ENCODE measurements around the gene LINS1.

LINS1 gene

GRCh38 chr15:100553468-100553867, 48.5 kb downstream of the LINS1 start:
- DNase-seq = no peak

DNA sequence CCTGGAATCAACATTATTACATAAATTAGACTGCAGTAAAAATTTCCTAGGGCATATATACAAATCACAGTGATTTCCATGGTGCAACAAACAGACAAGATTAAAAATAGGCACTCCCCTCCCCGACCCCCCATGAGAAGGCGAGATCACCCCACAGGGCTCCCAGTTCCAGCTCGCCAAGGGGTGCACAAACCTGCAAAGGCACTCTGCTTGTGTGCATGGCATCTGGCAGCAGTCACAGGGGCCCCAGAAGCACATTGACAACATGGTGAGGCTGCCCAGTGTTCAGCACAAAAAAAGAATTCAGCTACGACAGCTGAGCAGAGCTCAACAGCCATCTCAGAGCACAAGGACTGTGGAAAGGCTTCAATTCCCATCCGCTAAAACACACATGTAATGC, 54.0 kb downstream of the LINS1 start:
- DNase-seq = no peak

GRCh38 chr15:100544946-100545345, 57.0 kb downstream of the LINS1 start:
- DNase-seq = no peak

- DNase-seq = no peak
These were observed 57.6 kb downstream of the LINS1 start for GRCh38 chr15:100544338-100544841.

DNA sequence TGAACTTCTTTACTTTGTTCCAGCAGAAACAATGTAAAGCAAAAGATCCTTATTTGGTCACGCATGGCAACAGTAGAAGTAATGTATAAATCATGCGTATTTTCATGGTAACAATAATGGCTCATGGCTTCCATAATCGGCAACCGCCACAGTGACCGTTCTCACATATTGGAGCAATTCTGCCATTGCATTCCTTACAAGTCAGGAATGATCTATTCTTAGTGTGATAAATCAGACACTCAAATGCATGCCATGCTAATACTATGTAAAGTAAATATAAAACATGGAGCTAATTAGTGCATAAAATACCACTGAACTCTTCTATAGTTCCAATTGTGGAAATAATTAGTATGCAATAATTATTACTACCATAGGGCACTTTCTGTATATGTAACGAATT, 59.7 kb downstream of the LINS1 start:
- no peak for DNase-seq

DNA sequence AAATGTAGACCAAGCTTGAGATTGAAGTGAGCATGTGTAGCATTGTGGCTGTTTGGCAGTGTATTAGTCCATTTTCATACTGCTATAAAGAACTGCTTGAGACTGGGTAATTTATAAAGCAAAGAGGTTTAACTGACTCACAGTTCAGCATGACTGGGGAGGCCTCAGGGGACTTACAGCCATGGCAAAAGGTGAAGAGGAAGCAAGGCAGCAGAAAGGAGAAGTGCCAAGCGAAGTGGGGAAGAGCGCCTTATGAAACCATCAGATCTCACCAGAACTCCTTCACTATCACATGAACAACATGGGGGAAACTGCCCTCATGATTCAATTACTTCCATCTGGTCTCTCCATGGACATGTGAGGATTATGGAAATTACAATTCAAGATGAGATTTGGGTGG, 64.7 kb downstream of the LINS1 start:
- peak; percentile 79 to 88 for DNase-seq

DNA sequence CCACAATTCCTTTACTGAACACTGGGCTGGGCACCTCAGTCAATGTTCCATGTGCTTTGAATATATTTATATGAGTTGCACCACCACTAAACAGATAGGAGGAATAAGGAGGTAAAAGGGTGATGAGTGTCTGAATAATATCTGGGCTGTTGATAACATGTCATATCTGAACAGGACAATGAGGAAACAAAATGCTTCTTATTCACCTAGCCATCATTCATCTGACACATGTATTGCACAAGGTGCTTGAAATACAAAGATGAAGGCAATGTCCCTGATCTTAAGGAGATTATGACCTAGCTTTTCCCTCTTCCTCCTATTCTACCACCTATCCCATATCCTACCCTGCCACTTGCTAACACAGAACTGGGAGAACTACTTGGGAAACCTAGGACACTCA, 65.3 kb downstream of the LINS1 start:
- DNase-seq = no peak

- no peak for DNase-seq
These were observed 68.1 kb downstream of the LINS1 start for GRCh38 chr15:100533886-100534285.

- DNase-seq = no peak
These were observed 70.1 kb downstream of the LINS1 start for GRCh38 chr15:100531823-100532327.

DNA sequence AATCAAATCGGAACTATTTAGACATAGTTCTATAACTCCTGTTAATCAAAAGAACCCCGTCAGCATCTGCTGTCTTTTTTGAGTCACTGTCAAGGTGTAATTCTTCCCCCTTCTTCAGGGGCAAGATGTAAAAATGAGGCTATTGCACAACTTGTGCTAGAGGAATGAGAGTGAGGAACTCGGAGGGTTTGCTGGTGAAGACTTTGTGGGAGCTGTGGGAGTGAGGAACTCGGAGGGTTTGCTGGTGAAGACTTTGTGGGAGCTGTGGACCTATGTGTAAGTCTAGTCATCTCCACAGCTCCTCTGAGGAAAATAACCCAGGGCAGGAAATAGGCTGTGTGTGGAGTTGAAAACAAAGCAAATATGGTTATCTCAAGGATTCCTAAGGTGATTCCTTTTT, 70.8 kb downstream of the LINS1 start:
- DNase-seq = no peak

DNA sequence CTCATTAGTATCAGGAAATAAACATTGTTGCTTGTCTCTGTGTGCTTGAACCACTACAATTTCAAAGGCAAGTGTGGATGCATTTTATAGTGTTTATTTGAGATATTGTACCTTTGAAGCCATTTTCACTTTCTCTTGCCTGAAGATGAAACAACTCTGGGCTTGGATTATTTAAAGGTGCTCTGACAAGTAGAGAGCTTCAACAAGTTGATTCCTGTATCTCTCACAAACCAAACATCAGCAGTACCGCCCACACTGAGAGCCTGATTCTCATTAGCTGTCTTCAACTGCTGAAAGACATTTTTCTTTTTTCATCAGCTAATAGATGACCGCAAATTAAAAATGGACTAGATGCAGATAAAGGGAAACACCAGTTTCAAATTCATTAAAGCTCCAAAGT, 72.4 kb downstream of the LINS1 start:
- DNase-seq = no peak

DNA sequence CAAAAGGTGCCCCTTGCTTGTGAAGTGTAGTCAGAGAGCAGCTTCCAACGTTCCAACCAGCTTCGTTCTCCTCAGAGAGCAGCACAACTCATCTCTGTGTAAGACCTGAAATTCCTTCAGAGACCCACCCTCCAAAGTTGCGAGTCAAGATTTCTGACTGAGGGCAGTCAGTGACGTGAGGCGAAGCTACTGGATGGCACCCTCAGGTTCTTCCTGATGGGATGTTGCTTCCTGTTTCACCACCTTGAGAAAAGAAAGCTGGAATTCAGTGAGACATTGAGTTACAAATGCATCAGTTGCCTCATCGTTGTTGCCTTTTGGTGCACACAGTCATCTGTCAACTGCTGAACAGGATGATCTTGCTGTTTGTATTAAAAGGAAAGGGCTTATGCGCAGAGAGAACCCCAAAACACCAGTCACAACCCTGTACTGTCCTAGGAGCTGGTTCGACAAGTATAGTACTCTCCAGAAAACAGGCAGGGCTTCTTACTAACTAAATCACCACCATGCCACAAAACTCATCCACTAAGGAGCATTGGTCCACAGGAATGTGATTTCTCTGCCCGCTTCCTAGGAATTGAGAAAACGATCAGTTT, 73.1 kb downstream of the LINS1 start, which contains the start of gene CERS3:
TSS of gene CERS3 (minus strand) at position 118 of the 596 bp plus-strand sequence. CDS start 27,101 bp downstream, outside the sequence.
- DNase-seq = no peak

GRCh38 chr15:100526027-100526481, 75.9 kb downstream of the LINS1 start:
- DNase-seq = no peak

- DNase-seq = no peak
These were observed 76.5 kb downstream of the LINS1 start for GRCh38 chr15:100525436-100525835.

DNA sequence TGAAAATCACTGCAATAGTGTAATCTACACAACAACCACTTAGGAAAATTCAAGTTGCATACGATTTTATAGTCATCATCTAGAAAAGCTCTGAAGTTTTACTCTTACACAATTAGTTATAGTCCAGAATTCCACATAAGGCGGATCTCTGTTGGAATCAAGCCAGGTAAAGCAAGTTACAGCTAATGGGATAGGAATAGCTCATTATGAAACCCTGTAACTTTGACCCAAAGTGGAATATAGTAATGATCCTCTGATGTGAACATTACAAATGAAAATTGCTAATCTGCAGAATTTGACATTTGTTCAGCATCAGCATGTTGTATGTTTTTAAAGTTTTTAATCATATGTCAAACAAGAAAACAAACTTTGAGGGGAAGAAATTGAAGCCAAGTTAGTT, 77.7 kb downstream of the LINS1 start:
- no peak for DNase-seq

DNA sequence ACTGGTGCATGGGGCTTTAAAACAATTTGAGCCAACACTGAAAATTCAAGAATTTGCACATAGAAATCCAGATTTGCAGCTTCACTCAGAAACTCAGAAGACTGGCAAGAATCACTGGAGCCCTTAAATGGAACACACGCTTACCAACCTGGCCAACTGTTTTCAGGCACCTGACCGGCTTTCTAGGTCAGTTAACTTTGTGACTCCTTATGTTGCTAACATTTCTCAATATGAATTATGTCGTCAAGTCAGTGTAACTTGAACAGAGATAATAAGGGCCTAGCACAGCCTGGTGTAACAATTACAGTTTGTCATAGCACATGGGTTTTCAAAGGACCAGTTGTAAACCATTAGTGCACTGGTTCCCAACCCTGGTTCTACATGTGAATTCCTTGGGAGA, 80.1 kb downstream of the LINS1 start:
- no peak for DNase-seq

- DNase-seq = peak; percentile 85 to 92
These were observed 81.7 kb downstream of the LINS1 start for GRCh38 chr15:100520132-100520921.

DNA sequence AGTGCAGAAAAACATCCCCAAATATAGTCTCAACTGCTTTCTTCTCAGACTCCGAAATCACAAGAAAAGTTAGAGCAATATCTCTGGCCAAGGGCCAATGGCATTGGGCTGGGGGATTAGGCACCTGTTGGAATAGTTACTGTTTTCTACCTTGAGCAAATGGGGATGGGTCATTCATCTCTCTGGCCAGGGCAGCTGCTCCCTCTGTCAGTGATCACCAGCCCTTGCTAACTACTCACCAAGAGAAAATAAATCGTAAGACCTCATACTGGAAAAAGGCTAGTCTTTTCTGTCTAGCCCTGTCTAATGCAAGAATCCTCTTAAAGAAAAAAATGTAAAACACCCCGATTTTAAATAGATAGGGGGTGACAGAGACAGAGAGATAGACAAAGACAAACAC, 84.1 kb downstream of the LINS1 start:
- DNase-seq = no peak

Data from Kasumi-1 (cell line).